NCI-H446 treated with DMSO at 0.1 percent for 48 hours (cell line): Measurements from ENCODE around the gene TTF2.
A peak's percentile ranks its signal among the peaks of the same experiment; 100 is the strongest.

Source experiments
- DNase-seq: peaks from one replicate; lab custom pipeline; 2025; lab: John Stamatoyannopoulos, UW

Gene TTF2

GRCh38 chr1:117046781-117047180 is 13.3 kb upstream of the TTF2 start:
- no peak for DNase-seq

- DNase-seq, result no peak
Observed at GRCh38 chr1:117047271-117047670, 12.9 kb upstream of the TTF2 start.

GRCh38 chr1:117049857-117050256 is 10.3 kb upstream of the TTF2 start:
- DNase-seq, result no peak

- DNase-seq, result no peak
Observed at GRCh38 chr1:117051224-117052064, 8.7 kb upstream of the TTF2 start.

DNA sequence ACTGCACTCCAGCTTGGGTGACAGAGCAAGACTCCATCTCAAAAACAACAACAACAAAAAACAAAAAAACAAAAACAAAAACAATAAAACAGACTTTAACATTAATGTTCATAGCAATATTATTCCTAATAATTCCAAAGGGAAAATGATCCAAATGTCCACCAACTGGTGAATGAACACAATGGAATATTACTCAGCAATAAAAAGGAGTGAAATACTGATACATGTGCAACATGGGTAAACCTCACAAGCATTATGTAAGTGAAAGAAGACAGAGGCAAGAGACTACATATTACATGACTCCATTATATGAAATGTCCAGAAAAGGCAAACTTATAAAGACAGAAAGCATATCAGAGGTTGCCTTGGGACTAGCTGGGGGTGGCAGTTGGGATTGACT is 6.1 kb upstream of the TTF2 start:
- DNase-seq, result no peak

- DNase-seq, result no peak
Observed at GRCh38 chr1:117058810-117059209, 1.3 kb upstream of the TTF2 start.

DNA sequence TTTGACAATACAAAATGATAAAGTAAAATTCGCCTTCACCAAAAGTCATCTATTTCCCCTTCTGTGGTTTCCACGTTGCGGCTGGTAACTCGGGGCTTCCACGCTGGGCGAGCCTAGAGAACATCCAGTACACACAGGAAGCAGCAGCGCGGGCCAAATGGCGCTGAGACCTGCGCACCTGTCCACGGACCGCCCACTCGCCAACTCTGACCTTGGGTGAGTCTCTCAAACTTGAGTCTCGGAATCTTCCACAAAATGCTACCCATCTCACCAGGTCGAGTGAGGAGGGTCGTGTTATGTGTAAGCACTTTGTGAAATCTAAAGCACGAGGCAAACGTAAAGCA is 820 bp upstream of the TTF2 start:
- no peak for DNase-seq

DNA sequence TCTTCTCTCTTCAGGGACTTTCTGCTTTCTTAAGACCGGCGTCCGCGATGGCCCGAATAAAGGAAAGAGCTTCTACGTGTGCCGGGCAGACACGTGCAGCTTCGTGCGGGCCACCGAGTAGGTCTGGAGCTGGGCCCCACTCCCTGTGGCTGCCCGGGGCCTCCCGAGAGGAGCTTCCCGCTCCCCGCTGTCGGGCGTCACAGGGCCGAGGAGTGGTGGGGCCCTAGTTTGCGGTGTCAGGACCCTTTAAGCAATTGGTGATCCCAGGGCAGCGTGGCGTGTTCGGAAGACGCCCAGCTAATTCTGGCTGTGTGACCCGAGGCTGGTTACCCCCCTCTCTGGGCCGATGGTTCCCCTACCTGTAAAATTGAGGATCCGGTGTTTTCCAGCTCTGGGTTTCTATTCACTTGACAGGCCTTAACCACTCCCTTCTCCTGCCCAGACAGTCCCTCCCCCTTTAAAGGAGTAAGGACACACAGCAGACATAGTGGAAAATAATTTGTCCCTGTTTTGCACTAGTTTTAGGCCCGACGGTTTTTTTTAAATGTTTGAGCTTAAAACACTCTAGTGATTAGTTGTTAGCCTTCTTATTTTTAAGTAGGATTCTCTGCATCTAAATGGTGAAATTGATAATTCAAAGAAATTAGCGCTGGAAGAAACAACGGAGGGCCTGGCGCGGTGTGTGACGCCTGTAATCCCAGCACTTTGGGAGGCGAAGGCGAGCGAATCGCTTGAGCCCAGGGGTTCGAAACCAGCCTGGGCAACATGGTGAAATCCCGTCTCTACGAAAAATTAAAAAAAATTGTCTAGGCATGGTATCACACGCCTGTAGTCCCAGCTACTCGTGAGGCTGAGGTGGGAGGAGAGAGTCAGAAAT is 553 bp downstream of the TTF2 start:
- no peak for DNase-seq

DNA sequence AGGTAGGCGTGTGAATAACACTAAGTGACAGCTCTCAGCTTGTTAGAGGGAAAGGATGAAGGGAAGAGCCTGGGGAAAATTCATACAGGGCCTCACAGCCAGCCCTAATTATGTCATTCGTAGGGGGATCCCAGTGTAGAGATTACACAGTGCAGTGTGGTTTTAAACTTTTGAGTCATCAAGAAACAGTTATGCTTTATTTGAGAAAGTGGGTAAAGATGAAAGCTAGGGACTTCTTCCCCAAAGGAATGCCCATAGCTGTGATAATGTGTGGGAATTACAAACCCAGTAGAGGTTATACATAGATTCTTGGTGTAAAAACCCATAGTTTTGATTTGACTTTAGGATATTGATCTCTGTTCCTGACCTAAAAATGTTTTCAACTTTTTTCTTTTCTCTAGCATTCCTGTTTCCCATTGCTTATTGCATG is 1.9 kb downstream of the TTF2 start:
- DNase-seq, result no peak

DNA sequence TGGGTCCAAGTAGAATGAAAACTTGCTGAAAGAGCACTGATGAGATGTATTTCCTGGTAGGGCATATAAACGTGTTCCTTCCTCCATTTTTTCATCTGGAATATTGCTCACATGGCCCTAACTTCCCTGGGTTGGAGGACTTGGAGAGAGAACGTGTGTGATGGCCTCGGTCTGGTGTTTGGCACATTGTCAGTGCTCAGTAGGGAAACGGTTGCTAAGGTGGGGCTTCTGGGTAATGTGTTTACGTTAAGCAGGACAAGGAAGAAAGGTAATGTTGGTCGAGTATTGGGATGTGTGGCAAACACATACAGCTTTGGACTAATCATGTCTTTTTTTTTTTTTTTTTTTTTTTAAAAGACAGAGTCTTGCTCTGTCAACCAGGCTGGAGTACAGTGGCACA is 6.2 kb downstream of the TTF2 start:
- DNase-seq, result no peak

DNA sequence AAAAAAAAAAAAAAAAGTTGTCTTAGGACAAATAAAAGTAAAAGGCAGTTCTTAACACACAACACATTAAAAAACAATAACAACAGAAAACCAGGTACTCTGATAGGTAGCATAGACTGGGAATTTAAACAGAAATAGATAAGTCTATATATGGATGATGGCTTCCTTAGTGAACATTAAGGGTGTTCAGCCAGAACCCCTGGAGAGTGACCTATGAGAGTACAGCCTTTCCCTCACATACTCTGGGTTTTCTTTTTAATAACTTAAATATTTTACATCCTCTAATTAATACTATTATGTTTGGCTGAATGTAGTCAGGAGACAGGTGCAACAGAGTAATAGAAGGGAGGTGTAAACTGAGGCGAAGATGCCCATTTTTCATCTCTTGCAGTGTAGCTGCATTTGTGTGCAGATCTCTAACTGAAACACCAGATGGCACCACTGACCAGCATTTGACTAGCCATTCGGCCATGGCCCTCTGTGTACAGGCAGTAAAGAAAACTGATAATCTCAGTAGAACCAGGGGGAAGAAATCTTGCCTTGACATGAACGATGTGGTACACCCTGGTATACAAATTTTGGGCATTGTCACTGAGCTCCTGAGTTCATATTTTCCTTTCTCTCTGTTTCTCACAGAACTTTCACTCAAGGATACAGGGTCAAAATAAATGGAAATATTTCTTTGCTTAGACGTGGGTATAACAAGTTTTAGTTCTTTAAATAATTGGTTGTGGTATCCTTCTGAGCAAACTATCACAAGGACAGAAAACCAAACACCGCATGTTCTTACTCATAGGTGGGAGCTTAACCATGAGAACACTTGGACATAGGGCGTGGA is 7.6 kb downstream of the TTF2 start:
- peak; percentile 37 for DNase-seq

DNA sequence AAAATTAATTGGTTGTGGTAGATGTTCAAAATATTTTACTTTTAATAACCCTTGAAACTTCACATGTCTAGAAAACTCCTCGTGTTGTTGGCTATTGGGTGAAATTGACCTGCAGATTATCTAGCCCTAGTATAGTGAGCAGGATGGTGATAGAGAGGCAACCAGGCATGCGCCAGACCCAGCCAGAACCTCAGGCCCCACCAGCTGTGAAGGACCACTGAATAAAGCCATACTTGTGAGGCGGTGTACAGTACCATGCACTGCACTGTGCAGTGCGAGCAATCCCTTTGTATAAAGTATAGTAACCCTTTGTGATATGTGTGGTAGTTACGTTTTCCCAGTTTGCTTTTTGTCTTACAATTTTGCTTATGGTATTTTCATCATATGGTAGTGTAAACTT is 8.5 kb downstream of the TTF2 start:
- no peak for DNase-seq

GRCh38 chr1:117069220-117069844 is 9.2 kb downstream of the TTF2 start:
- DNase-seq, result no peak

DNA sequence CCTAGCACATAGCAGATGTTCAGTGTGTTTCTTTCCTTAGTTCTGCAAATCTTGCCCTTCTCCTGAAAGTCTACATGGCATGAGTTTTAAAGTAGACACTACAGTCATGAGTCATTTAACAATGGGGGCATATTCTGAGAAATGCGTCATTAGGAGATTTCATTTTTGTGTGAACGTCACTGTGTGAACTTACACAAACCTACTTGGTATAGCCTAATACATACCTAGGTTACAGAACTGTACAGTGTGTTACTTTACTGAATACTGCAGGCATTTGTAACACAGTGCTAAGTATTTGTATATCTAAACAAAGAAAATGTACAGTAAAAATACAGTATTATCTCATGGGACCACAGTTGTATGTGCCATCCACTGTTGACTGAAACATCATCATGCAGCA is 10.0 kb downstream of the TTF2 start:
- DNase-seq, result no peak

DNA sequence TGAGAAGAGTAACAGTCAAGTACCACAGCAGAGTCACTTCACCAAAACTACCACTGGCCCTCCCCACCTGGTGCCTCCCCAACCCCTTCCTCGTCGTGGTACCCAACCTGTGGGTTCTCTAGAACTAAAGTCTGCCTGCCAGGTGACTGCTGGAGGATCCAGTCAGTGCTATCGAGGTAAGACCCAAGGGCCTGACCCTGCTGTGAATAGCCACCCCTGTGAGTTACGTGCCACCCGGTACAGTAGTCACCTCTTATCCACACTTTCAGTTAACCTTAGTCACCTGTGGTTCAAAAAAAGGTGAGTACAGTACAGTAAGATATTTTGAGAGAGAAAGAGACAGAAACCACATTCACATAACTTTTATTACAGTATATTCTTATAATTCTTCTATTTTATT is 16.5 kb downstream of the TTF2 start:
- no peak for DNase-seq

DNA sequence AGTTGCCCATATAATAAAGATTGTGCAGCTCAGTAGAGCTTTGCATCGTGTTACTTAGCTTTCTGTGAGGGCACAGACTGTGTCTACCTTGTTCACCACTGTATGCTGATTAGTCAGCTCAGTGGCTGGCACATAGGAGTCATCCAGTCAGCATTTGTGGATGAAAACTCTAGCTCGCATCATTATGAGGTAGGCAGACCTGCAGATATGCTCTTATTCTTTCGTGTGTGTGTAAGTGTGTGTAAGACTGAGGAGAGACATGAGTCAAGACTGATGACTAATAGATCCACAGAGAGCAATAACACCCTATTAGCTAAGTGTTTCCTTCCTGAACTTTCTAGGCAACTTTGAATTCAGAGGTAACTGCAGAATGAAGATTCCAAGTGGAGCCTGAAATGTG is 17.1 kb downstream of the TTF2 start:
- no peak for DNase-seq

DNA sequence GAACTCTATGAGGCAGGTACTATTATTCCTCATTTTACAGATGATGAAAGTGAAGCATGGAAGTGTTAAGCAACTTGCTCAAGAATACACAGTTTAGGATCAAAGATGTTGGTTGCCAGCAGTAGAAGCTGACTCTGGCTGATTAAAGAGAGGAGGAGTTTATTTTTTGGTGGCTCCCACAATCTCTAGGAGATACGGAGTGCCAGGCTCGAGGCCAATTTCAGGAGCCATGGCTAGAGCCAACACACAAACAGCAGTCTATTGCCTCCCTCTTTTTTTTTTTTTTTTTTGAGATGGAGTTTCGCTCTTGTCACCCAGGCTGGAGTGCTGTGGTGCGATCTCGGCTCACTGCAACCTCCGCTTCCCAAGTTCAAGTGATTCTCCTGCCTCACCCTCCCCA is 19.6 kb downstream of the TTF2 start:
- no peak for DNase-seq

DNA sequence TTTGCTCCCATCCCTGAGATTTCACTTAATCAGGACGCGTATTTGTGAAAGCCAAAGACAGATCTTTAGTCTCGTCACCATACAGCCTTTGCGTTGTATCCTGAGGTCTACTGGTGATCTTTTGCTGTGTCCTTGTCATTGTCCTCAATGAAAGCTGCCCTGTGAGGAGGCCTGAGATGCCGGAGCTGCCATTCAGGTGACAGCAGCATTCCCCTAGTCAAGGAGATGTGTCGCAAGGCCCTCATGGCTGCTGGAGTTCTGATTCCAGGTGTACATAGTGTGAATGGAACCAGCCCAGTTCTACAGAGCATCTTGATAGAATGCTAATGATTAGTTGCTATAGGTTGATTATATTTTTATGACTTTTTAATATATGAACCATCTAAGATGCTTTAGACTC is 24.1 kb downstream of the TTF2 start:
- no peak for DNase-seq

DNA sequence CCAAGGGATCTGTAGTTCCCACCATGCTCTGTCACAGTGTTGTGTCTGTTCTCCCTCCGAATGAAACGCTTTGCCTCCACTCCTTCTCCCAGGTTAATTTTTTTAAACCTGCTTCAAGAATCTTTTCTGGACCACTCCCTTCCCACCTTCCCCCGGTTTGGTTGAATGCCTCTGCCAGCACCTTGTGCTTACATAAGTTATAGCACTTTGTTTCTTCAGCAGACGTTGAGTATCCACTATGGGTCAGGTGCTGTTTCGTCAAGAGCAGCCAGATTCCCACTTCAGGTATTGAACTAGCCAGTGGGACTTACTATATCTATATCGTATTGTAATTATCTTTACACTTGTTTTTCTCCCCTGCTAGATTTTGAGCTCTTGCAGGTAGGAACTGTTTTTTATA is 27.6 kb downstream of the TTF2 start:
- DNase-seq, result no peak

- no peak for DNase-seq
Observed at GRCh38 chr1:117089996-117090395, 29.9 kb downstream of the TTF2 start.

GRCh38 chr1:117092594-117092993 is 32.5 kb downstream of the TTF2 start:
- no peak for DNase-seq

GRCh38 chr1:117093091-117093534 is 33.0 kb downstream of the TTF2 start:
- DNase-seq, result peak; percentile 63
